Epidermal melanocyte (primary cell): ENCODE measurements around the gene NDUFB2.
A peak's percentile ranks its signal among the peaks of the same experiment; 100 is the strongest.
"Not testable (repeated sequence)": the region's sequence is repeated elsewhere in the genome, so short reads cannot be mapped to it uniquely, and the experiment has no call there.

ENCODE experiments used
- DNase-seq: peaks from one replicate; pipeline ENCODE4 v3.0.0; 2011; ENCODE audit warnings: low spot score; ENCODE audit not compliant: insufficient read length

Gene NDUFB2

DNA sequence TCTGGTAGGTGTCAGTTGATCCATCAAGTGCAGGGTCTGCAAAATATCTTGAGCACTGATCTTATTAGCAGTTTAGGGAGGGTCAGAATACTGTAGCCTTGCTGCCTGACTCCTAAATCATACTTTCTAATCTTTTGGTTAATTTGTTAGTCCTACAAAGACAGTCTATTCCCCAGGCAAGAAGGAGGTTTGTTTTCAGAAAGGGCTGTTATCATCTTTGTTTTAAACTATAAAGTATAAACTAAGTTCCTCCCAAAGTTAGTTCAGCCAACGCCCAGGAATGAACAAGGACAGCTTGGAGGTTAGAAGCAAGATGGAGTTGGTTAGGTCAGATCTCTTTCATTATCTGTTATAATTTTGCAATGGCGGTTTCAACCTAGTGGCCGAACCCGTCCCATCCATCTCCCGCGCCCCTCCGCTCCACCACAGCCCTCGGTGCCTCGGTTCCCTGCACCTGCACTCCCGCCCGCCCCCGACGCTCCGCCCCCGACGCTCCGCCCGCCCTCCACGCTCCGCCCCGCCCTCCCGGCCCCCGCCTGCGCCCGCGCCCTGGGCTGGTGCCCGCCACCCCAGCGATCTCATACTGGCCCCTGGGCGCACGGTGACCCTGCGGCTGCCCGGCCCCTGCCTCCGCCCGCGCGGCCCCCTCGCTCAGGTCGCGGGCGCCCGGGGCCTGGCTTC lies 24.0 kb upstream of the NDUFB2 start, which contains the start of gene ADCK2:
TSS of gene ADCK2 (plus strand) at position 564 of the 681 bp plus-strand sequence. CDS start 386 bp downstream, outside the sequence.
- peak; percentile 84 for DNase-seq

GRCh38 chr7:140673063-140673773 lies 23.3 kb upstream of the NDUFB2 start:
- no peak for DNase-seq

DNA sequence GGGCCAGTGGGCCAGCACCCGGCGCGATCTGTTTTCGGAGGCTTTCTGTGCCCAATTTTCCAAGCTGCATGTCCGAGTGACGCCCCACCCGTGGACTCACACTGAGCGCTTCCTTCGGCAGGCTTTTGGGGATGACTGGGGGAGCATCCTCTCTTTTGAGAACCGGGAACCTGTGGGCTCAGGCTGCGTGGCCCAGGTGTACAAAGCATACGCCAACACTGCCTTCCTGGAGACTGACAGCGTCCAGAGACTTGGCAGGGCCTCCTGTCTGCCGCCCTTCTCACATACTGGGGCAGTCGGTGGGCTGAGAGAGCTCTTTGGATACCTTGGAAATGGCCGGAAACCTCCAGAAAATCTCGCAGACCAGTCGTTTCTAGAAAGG lies 22.7 kb upstream of the NDUFB2 start:
- no peak for DNase-seq

GRCh38 chr7:140674356-140674800 lies 22.1 kb upstream of the NDUFB2 start:
- no peak for DNase-seq

DNA sequence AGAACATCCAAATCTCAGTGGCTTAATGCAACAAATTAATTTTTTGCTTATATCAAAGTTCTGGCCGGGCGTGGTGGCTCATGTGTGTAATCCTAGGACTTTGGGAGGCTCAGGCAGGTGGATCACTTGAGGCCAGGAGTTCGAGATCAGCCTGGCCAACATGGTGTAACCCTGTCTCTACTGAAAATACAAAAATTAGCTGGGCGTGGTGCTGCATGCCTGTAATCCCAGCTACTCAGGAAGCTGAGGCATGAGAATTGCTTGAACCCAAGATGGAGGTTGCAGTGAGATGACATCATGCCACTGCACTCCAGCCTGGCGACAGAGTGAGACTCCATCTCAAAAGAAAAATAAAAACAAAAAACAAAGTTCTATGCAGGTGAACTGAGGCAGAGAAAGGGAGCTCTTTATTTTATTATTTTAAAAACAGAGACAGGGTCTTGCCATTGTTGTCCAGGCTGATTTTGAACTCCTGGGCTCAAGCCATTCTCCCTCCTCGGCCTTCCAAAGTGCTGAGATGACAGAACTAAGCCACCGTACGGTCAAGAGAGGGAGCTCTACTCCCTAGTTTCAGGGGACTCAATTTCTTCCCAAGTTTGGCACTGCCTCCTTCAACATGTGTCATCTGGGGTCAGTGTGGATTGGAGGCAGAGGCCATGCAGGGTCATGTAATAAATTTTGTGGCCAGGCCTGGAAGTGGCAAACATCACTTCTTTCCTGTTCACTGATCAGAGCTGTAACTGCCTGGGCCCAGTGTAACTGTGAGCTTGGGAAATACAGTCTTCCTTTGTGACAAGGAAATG lies 21.4 kb upstream of the NDUFB2 start:
- DNase-seq: peak; percentile 84

DNA sequence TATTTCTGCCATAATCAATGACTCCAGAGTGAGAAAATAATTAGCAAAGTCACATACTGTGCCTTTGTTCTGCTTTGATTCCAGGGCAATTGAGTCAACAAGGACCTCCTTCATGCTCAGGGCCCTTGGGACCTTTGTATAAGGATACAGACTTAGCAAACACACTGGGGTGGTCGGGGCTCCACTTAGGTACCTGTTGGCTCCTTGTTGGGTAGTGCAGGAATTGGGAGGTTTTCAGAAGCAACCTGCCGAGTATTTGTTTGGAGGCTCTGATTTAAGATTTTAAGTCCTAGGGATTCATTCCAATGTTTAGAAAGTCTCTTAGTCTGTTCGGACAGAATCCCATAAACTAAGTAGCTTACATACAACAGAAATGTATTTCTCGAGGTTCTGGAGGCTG lies 20.8 kb upstream of the NDUFB2 start:
- DNase-seq: no peak

- DNase-seq: no peak
Observed at GRCh38 chr7:140676306-140676705, 20.2 kb upstream of the NDUFB2 start.

GRCh38 chr7:140676956-140677355 lies 19.6 kb upstream of the NDUFB2 start:
- DNase-seq: not testable (repeated sequence)

- no peak for DNase-seq
Observed at GRCh38 chr7:140677496-140677895, 19.0 kb upstream of the NDUFB2 start.

- DNase-seq: no peak
Observed at GRCh38 chr7:140678081-140678815, 18.3 kb upstream of the NDUFB2 start.

DNA sequence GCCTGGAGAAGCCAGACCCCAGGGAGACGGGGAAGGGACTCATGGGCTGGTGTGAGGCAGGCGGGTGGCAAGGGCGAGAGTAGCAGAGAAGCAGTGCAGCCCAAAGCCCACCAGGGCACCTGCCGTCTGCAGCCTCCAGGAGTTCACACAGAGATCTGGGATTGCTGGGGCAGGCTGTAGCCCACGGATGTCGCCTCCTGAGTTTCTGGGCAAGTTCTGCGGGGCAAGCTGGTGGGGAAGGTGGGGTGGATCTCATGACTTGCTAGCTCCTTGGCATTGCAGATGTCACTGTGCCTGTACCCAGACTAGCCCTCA lies 17.7 kb upstream of the NDUFB2 start:
- no peak for DNase-seq

GRCh38 chr7:140679186-140679585 lies 17.3 kb upstream of the NDUFB2 start:
- no peak for DNase-seq

DNA sequence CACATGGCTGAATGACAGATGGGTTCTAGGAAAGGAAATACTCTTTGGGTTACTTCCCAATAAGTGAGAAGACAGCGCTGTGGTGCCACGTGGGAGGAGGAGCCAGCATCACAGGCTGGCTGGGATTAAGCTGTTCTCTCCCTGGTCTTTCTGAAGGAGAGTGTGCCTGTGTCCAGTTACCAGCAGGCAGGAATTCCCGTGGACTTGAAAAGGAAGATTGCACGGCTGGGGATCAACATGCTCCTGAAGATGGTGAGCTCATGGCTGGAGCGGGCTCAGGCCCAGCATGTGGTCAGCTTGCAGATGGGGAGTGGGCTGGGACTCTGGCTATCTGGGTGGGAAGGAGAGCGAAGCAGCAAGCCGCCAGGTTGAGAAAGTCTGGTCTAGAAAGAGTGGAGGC lies 15.6 kb upstream of the NDUFB2 start:
- no peak for DNase-seq

GRCh38 chr7:140681766-140682165 lies 14.7 kb upstream of the NDUFB2 start:
- no peak for DNase-seq

DNA sequence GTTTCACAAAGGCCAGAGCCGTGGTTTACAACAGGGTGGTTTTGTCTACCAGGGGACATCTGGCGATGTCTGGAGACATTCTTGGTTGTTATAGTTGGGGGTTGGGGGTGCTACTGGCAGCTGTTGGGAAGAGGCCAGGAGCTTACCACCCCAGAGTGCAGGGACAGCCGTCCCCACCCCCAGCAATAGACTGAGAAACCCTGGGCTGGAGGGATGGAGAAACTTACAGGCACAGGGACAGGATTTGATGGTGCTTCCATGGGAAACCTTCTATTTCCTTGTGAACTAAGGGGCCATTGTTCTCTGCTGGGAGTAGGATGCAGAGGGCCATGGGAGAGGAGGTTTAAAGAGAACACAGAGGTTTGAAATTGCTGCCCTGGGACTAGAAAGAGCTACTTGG lies 12.9 kb upstream of the NDUFB2 start:
- peak; percentile 70 for DNase-seq

- DNase-seq: no peak
Observed at GRCh38 chr7:140684066-140684950, 12.2 kb upstream of the NDUFB2 start.

DNA sequence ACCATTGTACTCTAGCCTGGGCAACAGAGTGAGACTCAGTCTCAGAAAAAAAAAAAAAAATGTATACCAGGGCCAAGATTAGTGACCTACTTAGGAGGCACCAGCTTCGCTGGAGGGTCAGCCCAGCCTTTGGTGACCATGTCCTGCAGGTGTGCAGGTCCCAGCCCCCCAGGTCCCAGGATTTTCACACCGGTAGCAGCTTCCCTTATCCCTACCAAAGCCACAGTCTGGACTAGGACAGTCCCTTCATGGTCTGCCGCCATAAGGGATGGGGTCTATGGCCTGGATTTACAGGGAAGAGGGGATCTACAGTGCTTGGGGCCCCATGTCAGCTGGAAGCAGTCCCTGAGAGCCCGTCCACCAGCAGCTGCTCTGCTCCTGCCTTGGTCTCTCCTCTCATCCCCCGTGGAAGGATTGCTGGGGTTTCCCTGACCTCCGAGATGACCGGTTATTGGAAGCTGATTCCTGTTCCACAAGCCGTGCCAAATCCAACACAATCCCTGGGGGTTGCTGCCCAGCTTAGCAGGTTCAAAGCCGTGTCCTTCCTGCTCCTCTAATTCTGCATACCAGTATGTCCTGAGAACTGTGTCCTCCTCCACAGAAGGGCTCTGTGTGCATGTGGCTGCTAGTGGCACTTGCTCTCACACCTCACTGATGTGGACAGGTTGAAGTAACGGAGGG lies 11.0 kb upstream of the NDUFB2 start:
- DNase-seq: no peak

GRCh38 chr7:140686921-140687320 lies 9.6 kb upstream of the NDUFB2 start:
- DNase-seq: no peak

GRCh38 chr7:140688341-140688740 lies 8.2 kb upstream of the NDUFB2 start:
- no peak for DNase-seq
